ENCODE results near the gene RAD51B.

Gene RAD51B

DNA sequence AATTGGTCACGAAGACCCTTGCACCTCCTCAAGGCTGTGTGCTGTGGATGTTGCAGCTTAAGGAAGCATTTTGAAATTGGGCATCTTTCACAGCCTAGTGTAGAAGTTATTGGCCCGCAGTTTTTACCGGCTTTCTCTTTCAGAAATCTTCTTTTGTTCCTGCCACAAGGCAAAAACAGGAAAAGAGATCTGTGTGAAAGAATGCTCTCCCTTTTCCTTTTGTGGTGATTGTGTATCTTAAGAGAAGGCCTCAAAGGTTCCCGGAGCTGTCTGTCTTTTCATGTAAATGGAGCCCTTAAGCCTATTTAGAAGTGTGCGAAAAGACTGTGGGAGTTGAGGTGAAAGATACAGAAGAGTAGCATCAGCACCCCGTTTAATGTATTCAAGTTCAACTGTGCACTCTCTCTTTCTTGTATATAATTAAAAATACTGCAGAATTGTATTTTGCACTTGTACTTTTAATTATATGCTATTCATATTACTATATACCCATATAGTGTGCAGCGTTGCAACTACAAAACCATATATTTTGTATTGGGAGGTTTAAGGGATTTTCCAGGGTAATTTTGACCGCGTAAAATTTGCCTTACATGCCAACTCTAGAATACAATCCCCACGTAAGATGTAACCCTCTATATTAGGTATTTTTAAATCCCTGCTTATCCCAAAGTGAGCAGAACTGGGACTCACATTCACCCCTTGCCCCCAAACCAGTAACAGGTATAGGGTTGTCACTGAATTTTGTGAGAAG, 441.7 kb downstream of the RAD51B start:
- Histone ChIP-seq H3K27me3 (ENCODE audit: control insufficient read depth, insufficient read depth, low read length) (no peaks in the 10 kb centered on the region), H3K4me1 (ENCODE audit: control insufficient read depth, low read depth, low read length) (peaks cover 65% of the 10 kb centered on the region), H3K9me3 (ENCODE audit: control insufficient read depth, low read depth, low read length) (no peaks in the 10 kb centered on the region), H3K4me3 (ENCODE audit: low read length) (peak overlapping the region; percentile 32), H3K36me3 (ENCODE audit: control insufficient read depth, low read depth, low read length) (no peaks in the 10 kb centered on the region), H3K27ac (ENCODE audit: low read length) (peak overlapping the region; percentile 73), H3K9ac (ENCODE audit: low read length) (peak overlapping the region; percentile 35)

DNA sequence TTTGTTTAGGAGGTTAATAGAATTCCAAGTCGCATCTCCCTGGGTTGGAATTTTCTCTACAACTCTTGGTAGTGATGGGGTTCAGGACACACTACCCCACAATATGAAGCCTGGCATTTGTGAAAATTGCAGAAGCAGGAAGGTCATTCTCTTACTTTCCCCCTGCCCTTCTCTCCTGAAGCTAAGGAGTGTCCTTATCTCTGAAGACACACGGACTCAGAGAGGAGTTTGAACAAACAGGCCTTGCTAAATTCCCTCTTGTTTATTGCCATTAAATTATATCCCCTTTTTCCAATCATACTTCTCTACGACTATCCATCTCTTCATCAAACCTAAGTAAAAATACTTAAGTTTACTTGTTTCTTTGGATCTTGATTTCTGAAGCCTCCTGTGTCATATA, 443.0 kb downstream of the RAD51B start:
- Histone ChIP-seq H3K27me3 (ENCODE audit: control insufficient read depth, insufficient read depth, low read length) (no peaks in the 10 kb centered on the region), H3K9ac (ENCODE audit: low read length) (no peak overlapping the region), H3K27ac (ENCODE audit: low read length) (no peak overlapping the region), H3K36me3 (ENCODE audit: control insufficient read depth, low read depth, low read length) (no peaks in the 10 kb centered on the region), H3K4me3 (ENCODE audit: low read length) (no peak overlapping the region), H3K9me3 (ENCODE audit: control insufficient read depth, low read depth, low read length) (no peaks in the 10 kb centered on the region), H3K4me1 (ENCODE audit: control insufficient read depth, low read depth, low read length) (peaks cover 60% of the 10 kb centered on the region)

GRCh38 chr14:68263563-68264259, 444.1 kb downstream of the RAD51B start:
- no peak overlapping the region for H3K4me3 ChIP-seq (ENCODE audit: low read length)
- H3K4me1 ChIP-seq (ENCODE audit: control insufficient read depth, low read depth, low read length), result peaks cover 56% of the 10 kb centered on the region
- no peaks in the 10 kb centered on the region for H3K36me3 ChIP-seq (ENCODE audit: control insufficient read depth, low read depth, low read length)
- H3K9ac ChIP-seq (ENCODE audit: low read length), result no peak overlapping the region
- H3K27me3 ChIP-seq (ENCODE audit: control insufficient read depth, insufficient read depth, low read length), result no peaks in the 10 kb centered on the region
- no peaks in the 10 kb centered on the region for H3K9me3 ChIP-seq (ENCODE audit: control insufficient read depth, low read depth, low read length)
- no peak overlapping the region for H3K27ac ChIP-seq (ENCODE audit: low read length)

DNA sequence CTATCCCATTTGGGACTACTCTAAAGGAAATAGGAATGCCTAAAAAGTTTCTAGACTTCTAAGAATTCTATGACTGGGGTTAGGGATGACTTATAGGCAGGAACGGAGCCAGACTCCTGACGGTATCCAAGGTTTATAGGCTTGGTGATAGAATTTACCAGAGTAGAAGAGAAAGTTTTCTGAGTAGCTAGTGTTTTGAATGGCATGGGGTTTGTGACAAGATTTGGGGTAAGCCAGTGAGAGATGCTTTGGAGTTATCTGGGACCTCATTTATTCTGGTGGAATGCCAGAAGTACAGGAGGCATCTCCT, 444.6 kb downstream of the RAD51B start:
- H3K4me3 ChIP-seq (ENCODE audit: low read length), result no peak overlapping the region
- H3K27ac ChIP-seq (ENCODE audit: low read length), result no peak overlapping the region
- H3K27me3 ChIP-seq (ENCODE audit: control insufficient read depth, insufficient read depth, low read length), result no peaks in the 10 kb centered on the region
- H3K9ac ChIP-seq (ENCODE audit: low read length), result no peak overlapping the region
- peaks cover 52% of the 10 kb centered on the region for H3K4me1 ChIP-seq (ENCODE audit: control insufficient read depth, low read depth, low read length)
- no peaks in the 10 kb centered on the region for H3K9me3 ChIP-seq (ENCODE audit: control insufficient read depth, low read depth, low read length)
- no peaks in the 10 kb centered on the region for H3K36me3 ChIP-seq (ENCODE audit: control insufficient read depth, low read depth, low read length)

- no peaks in the 10 kb centered on the region for H3K9me3 ChIP-seq (ENCODE audit: control insufficient read depth, low read depth, low read length)
- no peaks in the 10 kb centered on the region for H3K27me3 ChIP-seq (ENCODE audit: control insufficient read depth, insufficient read depth, low read length)
- H3K36me3 ChIP-seq (ENCODE audit: control insufficient read depth, low read depth, low read length), result no peaks in the 10 kb centered on the region
- peaks cover 26% of the 10 kb centered on the region for H3K4me1 ChIP-seq (ENCODE audit: control insufficient read depth, low read depth, low read length)
- no peak overlapping the region for H3K4me3 ChIP-seq (ENCODE audit: low read length)
- no peak overlapping the region for H3K27ac ChIP-seq (ENCODE audit: low read length)
- no peak overlapping the region for H3K9ac ChIP-seq (ENCODE audit: low read length)
Measured at GRCh38 chr14:68266998-68267397, 447.4 kb downstream of the RAD51B start.

- Histone ChIP-seq H3K27me3 (ENCODE audit: control insufficient read depth, insufficient read depth, low read length) (no peaks in the 10 kb centered on the region), H3K9ac (ENCODE audit: low read length) (no peak overlapping the region), H3K4me1 (ENCODE audit: control insufficient read depth, low read depth, low read length) (peaks cover 14% of the 10 kb centered on the region), H3K9me3 (ENCODE audit: control insufficient read depth, low read depth, low read length) (no peaks in the 10 kb centered on the region), H3K27ac (ENCODE audit: low read length) (no peak overlapping the region), H3K4me3 (ENCODE audit: low read length) (no peak overlapping the region), H3K36me3 (ENCODE audit: control insufficient read depth, low read depth, low read length) (no peaks in the 10 kb centered on the region)
Measured at GRCh38 chr14:68268197-68268596, 448.6 kb downstream of the RAD51B start.

GRCh38 chr14:68268719-68269118, 449.1 kb downstream of the RAD51B start:
- Histone ChIP-seq H3K4me1 (ENCODE audit: control insufficient read depth, low read depth, low read length) (peaks cover 10% of the 10 kb centered on the region), H3K36me3 (ENCODE audit: control insufficient read depth, low read depth, low read length) (no peaks in the 10 kb centered on the region), H3K4me3 (ENCODE audit: low read length) (no peak overlapping the region), H3K27ac (ENCODE audit: low read length) (no peak overlapping the region), H3K9ac (ENCODE audit: low read length) (no peak overlapping the region), H3K9me3 (ENCODE audit: control insufficient read depth, low read depth, low read length) (no peaks in the 10 kb centered on the region), H3K27me3 (ENCODE audit: control insufficient read depth, insufficient read depth, low read length) (no peaks in the 10 kb centered on the region)

GRCh38 chr14:68269136-68269927, 449.8 kb downstream of the RAD51B start:
- Histone ChIP-seq H3K27me3 (ENCODE audit: control insufficient read depth, insufficient read depth, low read length) (no peaks in the 10 kb centered on the region), H3K4me3 (ENCODE audit: low read length) (no peak overlapping the region), H3K9me3 (ENCODE audit: control insufficient read depth, low read depth, low read length) (no peaks in the 10 kb centered on the region), H3K9ac (ENCODE audit: low read length) (no peak overlapping the region), H3K27ac (ENCODE audit: low read length) (no peak overlapping the region), H3K36me3 (ENCODE audit: control insufficient read depth, low read depth, low read length) (no peaks in the 10 kb centered on the region), H3K4me1 (ENCODE audit: control insufficient read depth, low read depth, low read length) (peaks cover 4% of the 10 kb centered on the region)

DNA sequence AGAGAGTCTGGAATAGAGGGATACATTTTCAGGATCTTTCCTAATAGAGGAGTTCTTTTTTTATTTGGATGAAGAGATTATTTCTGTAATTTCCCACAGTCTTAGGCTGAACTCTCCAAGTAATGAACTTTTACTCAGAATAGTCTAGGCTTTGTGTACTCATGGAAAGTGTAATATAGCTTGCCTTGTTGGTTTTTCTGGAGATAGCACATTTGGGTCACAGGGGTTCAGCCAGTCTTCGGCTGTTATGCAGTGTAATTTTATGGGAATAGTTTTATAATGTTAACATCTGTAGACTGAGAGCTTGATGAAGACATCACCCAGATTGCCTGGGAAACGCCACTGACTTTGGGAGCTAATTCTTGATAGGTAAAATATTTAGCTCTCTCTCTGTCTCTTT, 450.8 kb downstream of the RAD51B start:
- Histone ChIP-seq H3K9me3 (ENCODE audit: control insufficient read depth, low read depth, low read length) (no peaks in the 10 kb centered on the region), H3K27me3 (ENCODE audit: control insufficient read depth, insufficient read depth, low read length) (no peaks in the 10 kb centered on the region), H3K4me1 (ENCODE audit: control insufficient read depth, low read depth, low read length) (no peaks in the 10 kb centered on the region), H3K36me3 (ENCODE audit: control insufficient read depth, low read depth, low read length) (no peaks in the 10 kb centered on the region), H3K4me3 (ENCODE audit: low read length) (no peak overlapping the region), H3K27ac (ENCODE audit: low read length) (no peak overlapping the region), H3K9ac (ENCODE audit: low read length) (no peak overlapping the region)

DNA sequence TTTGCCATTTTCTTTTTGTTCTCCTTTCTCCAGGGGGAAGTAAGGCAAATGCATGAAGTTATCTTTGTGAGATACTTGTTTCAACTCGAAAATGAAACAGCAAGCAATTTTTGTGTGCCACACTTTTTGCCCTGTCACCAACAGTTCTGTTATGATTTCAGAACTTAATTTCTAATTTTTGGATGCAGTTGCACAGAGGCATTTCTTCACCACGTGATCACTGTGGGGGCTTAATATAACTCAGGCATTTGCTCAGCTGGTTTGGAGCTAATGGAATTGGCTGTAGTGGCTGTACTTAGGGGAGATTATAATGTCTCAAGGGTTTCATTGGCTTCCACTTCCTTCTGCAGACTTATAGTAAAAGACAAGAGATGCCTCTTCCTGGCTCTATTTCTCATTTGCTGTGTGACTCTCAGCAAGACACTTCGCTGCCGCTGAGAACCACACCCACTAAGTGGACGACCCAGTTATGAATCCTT, 452.4 kb downstream of the RAD51B start:
- Histone ChIP-seq H3K4me1 (ENCODE audit: control insufficient read depth, low read depth, low read length) (no peaks in the 10 kb centered on the region), H3K4me3 (ENCODE audit: low read length) (no peak overlapping the region), H3K9ac (ENCODE audit: low read length) (no peak overlapping the region)

GRCh38 chr14:68273413-68273812, 453.8 kb downstream of the RAD51B start:
- no peaks in the 10 kb centered on the region for H3K36me3 ChIP-seq (ENCODE audit: control insufficient read depth, low read depth, low read length)
- H3K9me3 ChIP-seq (ENCODE audit: control insufficient read depth, low read depth, low read length), result no peaks in the 10 kb centered on the region
- H3K27me3 ChIP-seq (ENCODE audit: control insufficient read depth, insufficient read depth, low read length), result no peaks in the 10 kb centered on the region
- no peaks in the 10 kb centered on the region for H3K4me1 ChIP-seq (ENCODE audit: control insufficient read depth, low read depth, low read length)
- no peak overlapping the region for H3K27ac ChIP-seq (ENCODE audit: low read length)
- H3K4me3 ChIP-seq (ENCODE audit: low read length), result no peak overlapping the region
- no peak overlapping the region for H3K9ac ChIP-seq (ENCODE audit: low read length)

More for the DNA sequence above, 452.4 kb downstream of the RAD51B start:
- Histone ChIP-seq H3K27me3 (ENCODE audit: control insufficient read depth, insufficient read depth, low read length) (no peaks in the 10 kb centered on the region), H3K36me3 (ENCODE audit: control insufficient read depth, low read depth, low read length) (no peaks in the 10 kb centered on the region), H3K27ac (ENCODE audit: low read length) (no peak overlapping the region), H3K9me3 (ENCODE audit: control insufficient read depth, low read depth, low read length) (no peaks in the 10 kb centered on the region)

All from iPS-18a (cell line).